DND-41 (cell line): ENCODE measurements around the gene MPI.

Experiments used
- ATAC-seq: fragments of 200-7000 bp; cut with Tn5 transposase; 3 replicates; pipeline ENCODE4 v1.9.1; 2021; ENCODE audit warnings: low read depth; ENCODE audit not compliant: insufficient read depth
- DNase-seq: peaks from one replicate; pipeline ENCODE4 v3.0.0-alpha.2; 2020
- H2AFZ ChIP-seq: 2 replicates; pipeline ENCODE4 v1.6.0; 2012; ENCODE audit warnings: low read depth, low read length
- H3K27ac ChIP-seq: 2 replicates; pipeline ENCODE4 v1.5.1; 2012; ENCODE audit warnings: low read length, inconsistent platforms
- H3K27me3 ChIP-seq: fragments of 200-600 bp; sonication (generic); 2 replicates; pipeline ENCODE4 v1.6.0; 2012; ENCODE audit warnings: low read length, mild to moderate bottlenecking, inconsistent platforms; ENCODE audit not compliant: insufficient read depth, poor library complexity
- H3K36me3 ChIP-seq: 2 replicates; pipeline ENCODE4 v1.5.1; 2012; ENCODE audit warnings: low read length, inconsistent platforms; ENCODE audit not compliant: insufficient read depth
- H3K4me1 ChIP-seq: 2 replicates; pipeline ENCODE4 v1.5.1; 2012; ENCODE audit warnings: mild to moderate bottlenecking, low read length; ENCODE audit not compliant: insufficient read depth
- H3K4me2 ChIP-seq: 2 replicates; pipeline ENCODE4 v1.6.0; 2012; ENCODE audit warnings: mild to moderate bottlenecking, moderate library complexity, low read length, inconsistent platforms; ENCODE audit not compliant: insufficient read depth
- H3K4me3 ChIP-seq, 2 experiments: fragments of 200-600 bp in 1 of 2; shearing (Covaris generic) in 1 of 2; 2 replicates each; pipeline ENCODE4 v1.5.1; 2012 to 2016; ENCODE audit warnings: inconsistent platforms in 2 of 2, low read length in 2 of 2, mild to moderate bottlenecking in 2 of 2, low read depth in 1 of 2, moderate library complexity in 1 of 2
- H3K79me2 ChIP-seq: 2 replicates; pipeline ENCODE4 v1.6.0; 2012; ENCODE audit warnings: low read length, inconsistent platforms; ENCODE audit not compliant: insufficient read depth
- H3K9ac ChIP-seq: 2 replicates; pipeline ENCODE4 v1.6.0; 2012; ENCODE audit warnings: low read depth, mild to moderate bottlenecking, inconsistent platforms, low read length, moderate library complexity
- H3K9me3 ChIP-seq: 2 replicates; pipeline ENCODE4 v1.5.1; 2012; ENCODE audit warnings: low read length, moderate library complexity, mild to moderate bottlenecking, inconsistent platforms; ENCODE audit not compliant: insufficient read depth, severe bottlenecking
- H4K20me1 ChIP-seq: 2 replicates; pipeline ENCODE4 v1.6.0; 2012; ENCODE audit warnings: low read length; ENCODE audit not compliant: insufficient read depth
- CTCF ChIP-seq: IDR thresholded peaks from 2 replicates; pipeline ENCODE4 v1.5.1; 2012; ENCODE audit warnings: borderline replicate concordance, low read length, moderate library complexity, mild to moderate bottlenecking; ENCODE audit not compliant: poor library complexity, severe bottlenecking; ENCODE audit errors: extremely low read depth
- EZH2 ChIP-seq: IDR thresholded peaks from 3 replicates; pipeline ENCODE4 v1.6.1; 2012; ENCODE audit warnings: borderline replicate concordance, low read depth, mild to moderate bottlenecking, moderate library complexity, low read length, inconsistent platforms; ENCODE audit not compliant: severe bottlenecking

The MPI gene

DNA sequence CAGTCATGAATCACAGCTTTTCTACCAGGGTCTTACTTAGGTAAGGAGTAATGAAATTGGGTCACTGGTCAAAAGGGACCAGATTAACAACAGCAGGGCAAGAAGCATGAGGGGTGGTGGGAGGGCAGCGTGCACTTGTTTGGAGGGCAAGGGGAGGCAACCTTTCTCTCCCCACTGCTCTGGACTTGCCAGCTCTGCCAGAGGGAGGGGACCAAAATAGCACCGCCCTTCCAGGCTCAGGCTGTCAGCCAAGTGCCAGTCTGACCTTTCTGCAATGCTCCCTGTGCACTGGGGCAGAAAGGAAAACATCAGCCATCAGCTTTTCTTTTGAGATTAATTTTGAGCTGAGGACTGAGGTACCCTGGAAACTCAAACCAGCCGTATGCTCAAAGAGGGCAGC, 42.4 kb upstream of the MPI start:
- DNase-seq, result no peak
- peaks cover 4% of the 10 kb centered on the region for H3K79me2 ChIP-seq
- no peak overlapping the region for H3K9ac ChIP-seq
- H2AFZ ChIP-seq, result no peak overlapping the region
- no peaks in the 10 kb centered on the region for H3K27me3 ChIP-seq
- H3K27ac ChIP-seq, result no peak overlapping the region
- H3K4me1 ChIP-seq, result peaks cover 13% of the 10 kb centered on the region
- no peak for ATAC-seq
- peaks cover 61% of the 10 kb centered on the region for H3K36me3 ChIP-seq
- H3K9me3 ChIP-seq, result no peaks in the 10 kb centered on the region
- no peak overlapping the region for H3K4me3 ChIP-seq
- H3K4me2 ChIP-seq, result no peak overlapping the region
- TF ChIP-seq CTCF, result no peak
- TF ChIP-seq EZH2, result no peak
- H4K20me1 ChIP-seq, result no peaks in the 10 kb centered on the region

DNA sequence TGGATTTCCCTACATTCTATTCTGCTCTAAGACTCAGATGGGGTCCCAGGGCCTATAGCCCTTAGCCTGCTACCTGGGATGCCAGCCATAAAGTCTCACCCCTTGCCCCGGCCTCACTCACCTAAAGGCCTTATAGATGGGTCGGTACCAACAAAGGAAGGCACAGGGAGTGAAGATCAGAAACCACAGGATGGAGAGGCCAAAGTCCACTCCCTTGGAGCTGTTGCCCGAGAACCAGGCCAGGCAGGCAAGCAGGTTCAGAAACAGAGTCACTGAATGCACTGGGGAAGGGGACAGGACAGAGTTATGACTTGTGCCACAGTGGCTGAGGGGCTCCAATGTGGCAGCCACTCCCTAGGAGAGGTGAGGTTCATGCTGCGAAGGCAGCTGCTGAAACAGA, 39.4 kb upstream of the MPI start:
- Histone ChIP-seq H3K4me3 (no peak overlapping the region), H4K20me1 (no peaks in the 10 kb centered on the region), H3K79me2 (no peaks in the 10 kb centered on the region), H3K4me1 (no peaks in the 10 kb centered on the region), H3K27ac (no peak overlapping the region), H3K9ac (no peak overlapping the region), H3K9me3 (no peaks in the 10 kb centered on the region), H2AFZ (no peak overlapping the region), H3K36me3 (peaks cover 65% of the 10 kb centered on the region), H3K27me3 (no peaks in the 10 kb centered on the region), H3K4me2 (no peak overlapping the region)
- TF ChIP-seq EZH2 (no peak), CTCF (no peak)
- no peak for ATAC-seq
- DNase-seq, result no peak

GRCh38 chr15:74851960-74852359, 37.9 kb upstream of the MPI start:
- no peak for ATAC-seq
- H3K4me2 ChIP-seq, result no peak overlapping the region
- no peak overlapping the region for H3K9ac ChIP-seq
- peaks cover 65% of the 10 kb centered on the region for H3K36me3 ChIP-seq
- TF ChIP-seq EZH2 (no peak), CTCF (no peak)
- H4K20me1 ChIP-seq, result peaks cover under 1% of the 10 kb centered on the region; the same call in 1 of the 2 replicates
- peaks cover 7% of the 10 kb centered on the region; the same call in 1 of the 2 replicates for H3K79me2 ChIP-seq
- H3K4me1 ChIP-seq, result no peaks in the 10 kb centered on the region
- no peak overlapping the region for H2AFZ ChIP-seq
- no peaks in the 10 kb centered on the region for H3K27me3 ChIP-seq
- H3K4me3 ChIP-seq, result no peak overlapping the region
- no peak for DNase-seq
- H3K27ac ChIP-seq, result no peak overlapping the region
- no peaks in the 10 kb centered on the region for H3K9me3 ChIP-seq

GRCh38 chr15:74854453-74855022, 35.3 kb upstream of the MPI start:
- no peak for ATAC-seq
- H3K27me3 ChIP-seq, result no peaks in the 10 kb centered on the region
- TF ChIP-seq EZH2 (no peak), CTCF (no peak)
- H3K27ac ChIP-seq, result no peak overlapping the region
- no peak for DNase-seq
- H3K36me3 ChIP-seq, result peaks cover 55% of the 10 kb centered on the region
- H3K9me3 ChIP-seq, result no peaks in the 10 kb centered on the region
- H3K4me1 ChIP-seq, result no peaks in the 10 kb centered on the region
- no peak overlapping the region for H3K4me3 ChIP-seq
- no peak overlapping the region for H3K9ac ChIP-seq
- H3K4me2 ChIP-seq, result no peak overlapping the region
- H3K79me2 ChIP-seq, result peaks cover 30% of the 10 kb centered on the region
- no peak overlapping the region for H2AFZ ChIP-seq
- H4K20me1 ChIP-seq, result peaks cover 13% of the 10 kb centered on the region; the same call in 1 of the 2 replicates
